Lower lobe of right lung (tissue), 2 donors: Measurements from ENCODE around the gene ANKRD12. TPM values are rescaled to one million over a fixed set of nuclear protein-coding genes. Genes with fewer than 3 reads are reported as not detected.
A peak's percentile ranks its signal among the peaks of the same experiment; 100 is the strongest.

Experiments used
- ATAC-seq, 2 donors: fragments of 200-7000 bp; cut with Tn5 transposase; one replicate each; pipeline ENCODE4 v1.9.1; 2020 to 2022; ENCODE audit warnings: mild to moderate bottlenecking in 2 of 2, moderate library complexity in 2 of 2
- DNase-seq: peaks from one replicate; pipeline ENCODE4 v3.0.0-alpha.2; 2020
- H3K27ac ChIP-seq: fragments of 200-600 bp; one replicate; pipeline ENCODE4 v1.8.0; 2022
- H3K27me3 ChIP-seq: fragments of 200-600 bp; one replicate; pipeline ENCODE4 v1.8.0; 2022; ENCODE audit warnings: low read depth
- H3K36me3 ChIP-seq: fragments of 200-600 bp; one replicate; pipeline ENCODE4 v1.8.0; 2022; ENCODE audit warnings: mild to moderate bottlenecking
- H3K4me1 ChIP-seq: fragments of 200-600 bp; one replicate; pipeline ENCODE4 v1.8.0; 2022
- H3K4me3 ChIP-seq: fragments of 200-600 bp; one replicate; pipeline ENCODE4 v1.8.0; 2022; ENCODE audit warnings: mild to moderate bottlenecking
- H3K9me3 ChIP-seq: fragments of 200-600 bp; one replicate; pipeline ENCODE4 v1.8.0; 2022
- intact Hi-C: fragments of 100-400 bp; cut with DNase I; formaldehyde crosslinking; loops from one replicate; pipeline ENCODE4 v1.11.0; 2022
- total RNA-seq: library from RNA; stranded (reverse); fragmentation: NEBNext Ultra II Directional; extraction: Animal tissue kit (Norgen Biotek cat#: 25700); gene quantifications from one replicate; pipeline ENCODE4 v1.2.1, GENCODE V29; 2021
- TF ChIP-seq, protein P1 (sequence below): fragments of 200-600 bp; IDR thresholded peaks from one replicate; pipeline ENCODE4 v1.8.0; 2022; ENCODE audit warnings: antibody characterized with exemption, mild to moderate bottlenecking
- donor health status: DM: no; HTN: yes; CAD: no; lungs with severe emphysema.

Gene ANKRD12
- total RNA-seq, 1 donor from 2014 or later: 77.7 TPM

- DNase-seq (no peak), ATAC-seq (no peak)
- no peak overlapping the region for H3K27ac ChIP-seq
- no peak overlapping the region for H3K4me3 ChIP-seq
- H3K4me1 ChIP-seq: peaks cover 97% of the 10 kb centered on the region
- no peaks in the 10 kb centered on the region for H3K9me3 ChIP-seq
- intact Hi-C loops: loop anchor here (10.0 kb wide), 1 partner anchor 53 kb away; no protein-coding TSS in a partner anchor
- TF ChIP-seq, protein P1, sequence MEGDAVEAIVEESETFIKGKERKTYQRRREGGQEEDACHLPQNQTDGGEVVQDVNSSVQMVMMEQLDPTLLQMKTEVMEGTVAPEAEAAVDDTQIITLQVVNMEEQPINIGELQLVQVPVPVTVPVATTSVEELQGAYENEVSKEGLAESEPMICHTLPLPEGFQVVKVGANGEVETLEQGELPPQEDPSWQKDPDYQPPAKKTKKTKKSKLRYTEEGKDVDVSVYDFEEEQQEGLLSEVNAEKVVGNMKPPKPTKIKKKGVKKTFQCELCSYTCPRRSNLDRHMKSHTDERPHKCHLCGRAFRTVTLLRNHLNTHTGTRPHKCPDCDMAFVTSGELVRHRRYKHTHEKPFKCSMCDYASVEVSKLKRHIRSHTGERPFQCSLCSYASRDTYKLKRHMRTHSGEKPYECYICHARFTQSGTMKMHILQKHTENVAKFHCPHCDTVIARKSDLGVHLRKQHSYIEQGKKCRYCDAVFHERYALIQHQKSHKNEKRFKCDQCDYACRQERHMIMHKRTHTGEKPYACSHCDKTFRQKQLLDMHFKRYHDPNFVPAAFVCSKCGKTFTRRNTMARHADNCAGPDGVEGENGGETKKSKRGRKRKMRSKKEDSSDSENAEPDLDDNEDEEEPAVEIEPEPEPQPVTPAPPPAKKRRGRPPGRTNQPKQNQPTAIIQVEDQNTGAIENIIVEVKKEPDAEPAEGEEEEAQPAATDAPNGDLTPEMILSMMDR: no peak
- no peaks in the 10 kb centered on the region for H3K36me3 ChIP-seq
- H3K27me3 ChIP-seq: no peaks in the 10 kb centered on the region
Observed at GRCh38 chr18:9148203-9148552, 11.6 kb downstream of the ANKRD12 start.

DNA sequence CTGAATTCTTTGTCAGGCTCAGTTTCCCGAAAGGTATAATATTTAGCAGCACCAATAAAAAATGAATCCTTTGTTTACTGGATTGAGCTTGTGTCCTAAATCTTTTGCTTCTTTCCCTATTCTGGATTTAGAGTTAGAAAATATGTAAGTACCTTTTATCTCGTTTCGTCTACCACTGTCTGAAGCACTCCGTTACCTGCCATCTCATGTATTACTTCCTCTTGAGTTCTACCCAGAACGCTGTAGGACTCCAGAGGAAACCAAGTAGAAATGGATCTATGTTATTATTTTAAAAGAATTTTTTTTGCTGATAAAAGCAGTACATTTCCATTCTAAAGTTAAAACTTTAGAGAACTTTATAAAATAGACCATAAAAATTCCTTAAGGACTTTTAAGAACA lies 13.5 kb downstream of the ANKRD12 start:
- Histone ChIP-seq H3K27me3 (no peaks in the 10 kb centered on the region), H3K36me3 (no peaks in the 10 kb centered on the region), H3K27ac (no peak overlapping the region), H3K4me3 (no peak overlapping the region), H3K4me1 (peaks cover 94% of the 10 kb centered on the region), H3K9me3 (no peaks in the 10 kb centered on the region)
- ATAC-seq (no peak), DNase-seq (no peak)
- intact Hi-C loops: no loop called here
- TF ChIP-seq, protein P1: no peak

DNA sequence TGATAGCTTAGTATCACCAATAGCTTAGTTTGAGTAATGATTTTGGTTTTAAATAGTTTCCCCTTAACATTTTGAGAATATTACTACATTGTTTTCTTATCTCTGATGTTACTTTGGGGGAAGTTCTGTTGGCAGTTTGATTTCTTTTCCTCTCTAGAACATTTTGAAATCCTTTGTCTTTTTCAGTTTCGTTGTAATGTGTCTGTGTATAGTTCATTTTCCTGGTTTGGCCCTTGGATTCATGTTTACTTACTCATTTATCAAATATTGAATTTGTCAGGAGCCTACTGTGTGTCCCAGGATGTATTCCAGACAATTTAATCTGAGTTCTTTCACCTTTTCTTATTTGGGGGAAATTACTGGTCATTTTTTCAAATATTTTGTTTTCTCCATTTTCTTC lies 16.7 kb downstream of the ANKRD12 start:
- Histone ChIP-seq H3K4me3 (no peak overlapping the region), H3K27me3 (no peaks in the 10 kb centered on the region), H3K4me1 (peaks cover 64% of the 10 kb centered on the region), H3K36me3 (no peaks in the 10 kb centered on the region), H3K27ac (no peak overlapping the region), H3K9me3 (no peaks in the 10 kb centered on the region)
- TF ChIP-seq, protein P1: no peak
- DNase-seq (no peak), ATAC-seq (peak in 1 of 2 donors; percentile 30)
- intact Hi-C loops: no loop called here

DNA sequence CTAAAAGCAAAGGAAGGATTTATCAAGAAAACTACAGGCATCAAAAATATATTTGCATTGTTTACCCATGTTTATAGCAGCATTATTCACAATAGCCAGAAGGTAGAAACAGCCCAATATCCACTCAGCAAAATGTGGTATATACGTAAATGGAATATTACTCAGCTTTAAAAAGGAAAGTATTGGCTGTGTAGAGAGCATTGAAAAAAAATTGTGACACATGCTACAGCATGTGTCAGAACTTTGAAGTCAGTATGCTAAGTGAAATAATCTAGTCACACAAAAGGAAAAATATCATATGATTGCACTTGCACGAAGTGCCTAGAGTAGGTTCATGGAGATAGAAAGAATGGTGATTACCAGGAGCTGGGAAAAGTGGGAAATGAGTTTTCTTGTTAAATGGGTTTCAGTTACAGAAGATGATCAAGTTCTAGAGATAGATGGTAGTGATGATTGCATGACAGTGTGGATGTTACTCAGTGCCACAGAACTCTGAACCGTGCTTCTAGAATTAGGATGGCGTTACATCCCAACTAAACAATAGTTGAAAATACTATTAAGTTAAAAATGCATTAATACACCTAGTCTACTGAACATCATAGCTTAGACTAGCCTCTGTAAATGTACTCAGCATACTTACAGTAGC lies 20.1 kb downstream of the ANKRD12 start:
- Histone ChIP-seq H3K27me3 (no peaks in the 10 kb centered on the region), H3K27ac (no peak overlapping the region)

DNA sequence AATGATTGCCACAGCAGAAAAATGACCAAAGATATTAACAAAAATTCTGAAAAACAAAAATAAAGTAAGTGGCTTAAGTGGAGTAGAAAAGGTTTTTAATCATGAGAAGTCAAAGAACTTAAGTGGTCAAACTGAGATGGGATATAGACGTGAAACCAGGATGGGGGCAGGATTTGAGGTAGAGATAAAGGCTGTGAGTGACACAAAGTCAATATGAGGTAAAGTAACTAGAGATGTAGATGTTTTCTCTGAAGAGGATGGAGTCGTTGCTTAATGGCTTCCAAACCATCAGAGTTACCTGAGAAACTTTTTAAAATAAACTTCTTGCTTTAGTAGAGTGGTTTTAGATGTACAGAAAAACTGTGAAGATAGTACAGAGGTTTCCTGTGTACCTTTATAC lies 21.2 kb downstream of the ANKRD12 start:
- DNase-seq (no peak), ATAC-seq (no peak)
- intact Hi-C loops: no loop called here
- Histone ChIP-seq H3K4me3 (no peak overlapping the region), H3K4me1 (peaks cover 23% of the 10 kb centered on the region), H3K36me3 (no peaks in the 10 kb centered on the region), H3K9me3 (no peaks in the 10 kb centered on the region), H3K27me3 (no peaks in the 10 kb centered on the region), H3K27ac (no peak overlapping the region)
- TF ChIP-seq, protein P1: no peak

More for the DNA sequence above, 20.1 kb downstream of the ANKRD12 start:
- TF ChIP-seq, protein P1: no peak
- H3K4me1 ChIP-seq: peaks cover 34% of the 10 kb centered on the region
- intact Hi-C loops: no loop called here
- DNase-seq (no peak), ATAC-seq (no peak)
- H3K4me3 ChIP-seq: no peak overlapping the region
- no peaks in the 10 kb centered on the region for H3K36me3 ChIP-seq
- no peaks in the 10 kb centered on the region for H3K9me3 ChIP-seq
